RWPE2 (cell line): ENCODE measurements around the gene UBASH3A.

ENCODE experiments used
- ATAC-seq: fragments of 200-7000 bp; cut with Tn5 transposase; 3 replicates; pipeline ENCODE4 v1.9.1; 2021; ENCODE audit warnings: low read depth
- DNase-seq: peaks from one replicate; pipeline ENCODE4 v3.0.0-alpha.2; 2020; ENCODE audit warnings: low spot score
- H3K27ac ChIP-seq: fragments of 450-650 bp; 2 replicates; pipeline ENCODE4 v1.5.1; 2017; ENCODE audit warnings: mild to moderate bottlenecking; ENCODE audit not compliant: poor library complexity, severe bottlenecking
- H3K27me3 ChIP-seq: fragments of 250-450 bp; sonication (Bioruptor Pico); 2 replicates; pipeline ENCODE4 v1.5.1; 2021; ENCODE audit warnings: mild to moderate bottlenecking, moderate library complexity; ENCODE audit not compliant: insufficient read depth, poor library complexity, severe bottlenecking
- H3K36me3 ChIP-seq: fragments of 250-450 bp; sonication (Bioruptor Pico); 2 replicates; pipeline ENCODE4 v1.5.1; 2020; ENCODE audit warnings: low read depth, mild to moderate bottlenecking, moderate library complexity
- H3K4me1 ChIP-seq: fragments of 250-450 bp; sonication (Bioruptor Pico); 2 replicates; pipeline ENCODE4 v1.5.1; 2021; ENCODE audit warnings: mild to moderate bottlenecking, moderate library complexity; ENCODE audit not compliant: insufficient read depth, poor library complexity, severe bottlenecking
- H3K4me3 ChIP-seq: fragments of 250-450 bp; sonication (Bioruptor Pico); 2 replicates; pipeline ENCODE4 v1.5.1; 2021; ENCODE audit warnings: mild to moderate bottlenecking, moderate library complexity; ENCODE audit not compliant: severe bottlenecking
- H3K9me3 ChIP-seq: fragments of 250-450 bp; sonication (Bioruptor Pico); 2 replicates; pipeline ENCODE4 v1.5.1; 2021; ENCODE audit warnings: mild to moderate bottlenecking, moderate library complexity; ENCODE audit not compliant: severe bottlenecking
- CTCF ChIP-seq: fragments of 450-650 bp; IDR thresholded peaks from one replicate; pipeline ENCODE4 v1.5.1; 2017; ENCODE audit warnings: mild to moderate bottlenecking, moderate library complexity; ENCODE audit not compliant: poor library complexity, severe bottlenecking

UBASH3A gene

GRCh38 chr21:42435401-42435800, 31.7 kb downstream of the UBASH3A start:
- Histone ChIP-seq H3K4me3 (no peak overlapping the region), H3K36me3 (no peaks in the 10 kb centered on the region), H3K9me3 (peaks cover 3% of the 10 kb centered on the region), H3K27ac (no peak overlapping the region), H3K27me3 (no peaks in the 10 kb centered on the region), H3K4me1 (no peaks in the 10 kb centered on the region)
- DNase-seq (no peak), ATAC-seq (no peak)
- no peak for TF ChIP-seq CTCF

GRCh38 chr21:42435833-42436232, 32.1 kb downstream of the UBASH3A start:
- Histone ChIP-seq H3K27me3 (no peaks in the 10 kb centered on the region), H3K4me3 (no peak overlapping the region), H3K9me3 (peaks cover 3% of the 10 kb centered on the region), H3K36me3 (no peaks in the 10 kb centered on the region), H3K27ac (no peak overlapping the region), H3K4me1 (no peaks in the 10 kb centered on the region)
- no peak for TF ChIP-seq CTCF
- DNase-seq (no peak), ATAC-seq (no peak)

- no peak for TF ChIP-seq CTCF
- H3K27me3 ChIP-seq: no peaks in the 10 kb centered on the region
- ATAC-seq: no peak
These were observed 33.2 kb downstream of the UBASH3A start for GRCh38 chr21:42436914-42437313.

GRCh38 chr21:42437786-42438185, 34.1 kb downstream of the UBASH3A start:
- Histone ChIP-seq H3K36me3 (no peaks in the 10 kb centered on the region), H3K4me1 (no peaks in the 10 kb centered on the region), H3K9me3 (peaks cover 2% of the 10 kb centered on the region), H3K27ac (no peak overlapping the region), H3K27me3 (no peaks in the 10 kb centered on the region), H3K4me3 (no peak overlapping the region)
- no peak for TF ChIP-seq CTCF
- DNase-seq: no peak
- no peak; the same call in 2 of the 3 replicates for ATAC-seq

More at GRCh38 chr21:42436914-42437313, 33.2 kb downstream of the UBASH3A start:
- Histone ChIP-seq H3K4me1 (no peaks in the 10 kb centered on the region), H3K27ac (no peak overlapping the region), H3K36me3 (no peaks in the 10 kb centered on the region), H3K4me3 (no peak overlapping the region), H3K9me3 (peaks cover 3% of the 10 kb centered on the region)
- no peak for DNase-seq

- Histone ChIP-seq H3K9me3 (no peaks in the 10 kb centered on the region), H3K36me3 (no peaks in the 10 kb centered on the region), H3K27me3 (no peaks in the 10 kb centered on the region), H3K4me1 (no peaks in the 10 kb centered on the region), H3K27ac (no peak overlapping the region), H3K4me3 (no peak overlapping the region)
- TF ChIP-seq CTCF: no peak
- ATAC-seq (no peak), DNase-seq (no peak)
These were observed 34.9 kb downstream of the UBASH3A start for GRCh38 chr21:42438316-42439205.
